GM12864 (cell line): ENCODE data around the gene GLS.

Source experiments
- DNase-seq: peaks from one replicate; pipeline ENCODE4 v3.0.0-alpha.2; 2011; ENCODE audit warnings: low read depth
- H3K4me3 ChIP-seq: 2 replicates; pipeline ENCODE4 v1.5.1; 2011; ENCODE audit warnings: mild to moderate bottlenecking, low read depth, low read length, control low read depth
- CTCF ChIP-seq: IDR thresholded peaks from 2 replicates; pipeline ENCODE4 v1.5.1; 2011; ENCODE audit warnings: low read depth, mild to moderate bottlenecking, moderate library complexity, low read length, control low read depth, inconsistent platforms; ENCODE audit errors: missing control alignments

The GLS gene

GRCh38 chr2:190880378-190881083 lies at the start of gene GLS:
Gene GLS (plus strand): TSS chr2:190880821. CDS start chr2:190881085, 264 bp downstream.
- peak; percentile 92 for DNase-seq
- H3K4me3 ChIP-seq: peak within 1 kb of the TSS; percentile 99
- no peak for TF ChIP-seq CTCF

DNA sequence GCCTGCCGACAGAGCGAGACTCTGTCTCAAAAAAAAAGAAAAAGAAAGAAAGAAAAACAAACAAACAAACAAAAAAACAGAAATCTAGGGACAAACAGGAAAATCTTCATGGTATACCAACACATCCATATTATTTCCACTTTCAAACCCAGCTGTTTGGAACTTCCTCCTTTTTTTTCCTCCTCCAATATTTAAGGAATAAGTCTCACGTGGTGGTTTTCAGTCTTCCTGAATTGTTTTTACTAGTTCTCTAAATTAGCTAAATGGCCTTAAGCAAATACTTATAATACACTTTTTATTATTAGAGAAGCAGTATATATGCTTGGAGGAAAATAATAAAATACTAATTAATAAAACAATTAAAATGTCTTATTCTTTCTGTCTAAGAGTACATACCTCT lies 48.7 kb upstream of the GLS start:
- H3K4me3 ChIP-seq: no peak overlapping the region
- no peak for TF ChIP-seq CTCF
- DNase-seq: no peak

GRCh38 chr2:190834890-190835208 lies 45.8 kb upstream of the GLS start:
- TF ChIP-seq CTCF: no peak
- no peak overlapping the region for H3K4me3 ChIP-seq
- DNase-seq: no peak

- DNase-seq: no peak
- TF ChIP-seq CTCF: no peak
These were observed 45.2 kb upstream of the GLS start for GRCh38 chr2:190835303-190835930.

GRCh38 chr2:190836767-190837166 lies 43.9 kb upstream of the GLS start:
- H3K4me3 ChIP-seq: no peak overlapping the region
- TF ChIP-seq CTCF: no peak
- no peak for DNase-seq

More at GRCh38 chr2:190835303-190835930, 45.2 kb upstream of the GLS start:
- no peak overlapping the region for H3K4me3 ChIP-seq

DNA sequence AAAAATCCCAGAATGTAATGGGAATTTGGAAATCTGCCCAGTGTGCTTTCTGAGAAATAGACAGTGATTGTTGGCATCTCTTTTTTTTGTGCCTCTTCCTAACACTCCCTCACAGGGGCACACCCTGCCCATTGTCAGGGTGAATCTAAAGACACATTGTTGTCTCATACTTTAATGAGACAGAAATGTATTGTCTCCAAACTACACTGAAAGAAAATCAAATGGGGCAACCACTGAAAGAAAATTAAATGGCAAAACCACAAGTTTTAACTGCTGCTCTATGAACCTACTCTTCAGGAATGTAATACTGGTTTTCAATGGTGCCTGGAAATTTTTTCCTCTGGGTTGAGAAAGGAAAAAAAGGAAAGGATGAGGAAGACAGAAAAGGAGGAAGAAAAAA lies 43.2 kb upstream of the GLS start:
- DNase-seq: no peak
- no peak for TF ChIP-seq CTCF
- H3K4me3 ChIP-seq: no peak overlapping the region

- TF ChIP-seq CTCF: no peak
- DNase-seq: no peak
- no peak overlapping the region for H3K4me3 ChIP-seq
These were observed 42.7 kb upstream of the GLS start for GRCh38 chr2:190837952-190838361.
